LNCaP clone FGC (cell line): ENCODE data around the gene GPRC5B.
A peak's percentile ranks its signal among the peaks of the same experiment; 100 is the strongest.

Experiments used
- DNase-seq: peaks from one replicate; pipeline ENCODE4 v3.0.0-alpha.2; 2011; ENCODE audit warnings: low read depth
- H3K4me3 ChIP-seq: 2 replicates; pipeline ENCODE4 v1.5.1; 2011; ENCODE audit warnings: mild to moderate bottlenecking, low read depth, low read length, control low read depth
- CTCF ChIP-seq: IDR thresholded peaks from 2 replicates; pipeline ENCODE4 v1.5.1; 2012; ENCODE audit warnings: mild to moderate bottlenecking; ENCODE audit not compliant: control insufficient read depth, insufficient read depth; ENCODE audit errors: extremely low read depth

GPRC5B gene

GRCh38 chr16:19886073-19886941, 1.7 kb upstream of the GPRC5B start:
- no peak overlapping the region for H3K4me3 ChIP-seq
- DNase-seq, result peak; percentile 47
- peak; percentile 98 for TF ChIP-seq CTCF

- DNase-seq, result no peak
- H3K4me3 ChIP-seq, result no peak overlapping the region
- no peak for TF ChIP-seq CTCF
These were observed 914 bp upstream of the GPRC5B start for GRCh38 chr16:19885451-19886072.

- TF ChIP-seq CTCF, result no peak
- peak overlapping the region; percentile 54 for H3K4me3 ChIP-seq
- DNase-seq, result no peak
These were observed 622 bp downstream of the GPRC5B start for GRCh38 chr16:19883966-19884485.

- DNase-seq, result no peak
- no peak overlapping the region for H3K4me3 ChIP-seq
- TF ChIP-seq CTCF, result no peak
These were observed 1.2 kb downstream of the GPRC5B start for GRCh38 chr16:19883296-19883965.

GRCh38 chr16:19882646-19883045, 2.0 kb downstream of the GPRC5B start:
- no peak for DNase-seq
- H3K4me3 ChIP-seq, result no peak overlapping the region
- TF ChIP-seq CTCF, result no peak

GRCh38 chr16:19882186-19882585, 2.5 kb downstream of the GPRC5B start:
- no peak overlapping the region for H3K4me3 ChIP-seq
- DNase-seq, result no peak
- TF ChIP-seq CTCF, result no peak
